Measurements from ENCODE around the gene PCAT7.

PCAT7 gene

DNA sequence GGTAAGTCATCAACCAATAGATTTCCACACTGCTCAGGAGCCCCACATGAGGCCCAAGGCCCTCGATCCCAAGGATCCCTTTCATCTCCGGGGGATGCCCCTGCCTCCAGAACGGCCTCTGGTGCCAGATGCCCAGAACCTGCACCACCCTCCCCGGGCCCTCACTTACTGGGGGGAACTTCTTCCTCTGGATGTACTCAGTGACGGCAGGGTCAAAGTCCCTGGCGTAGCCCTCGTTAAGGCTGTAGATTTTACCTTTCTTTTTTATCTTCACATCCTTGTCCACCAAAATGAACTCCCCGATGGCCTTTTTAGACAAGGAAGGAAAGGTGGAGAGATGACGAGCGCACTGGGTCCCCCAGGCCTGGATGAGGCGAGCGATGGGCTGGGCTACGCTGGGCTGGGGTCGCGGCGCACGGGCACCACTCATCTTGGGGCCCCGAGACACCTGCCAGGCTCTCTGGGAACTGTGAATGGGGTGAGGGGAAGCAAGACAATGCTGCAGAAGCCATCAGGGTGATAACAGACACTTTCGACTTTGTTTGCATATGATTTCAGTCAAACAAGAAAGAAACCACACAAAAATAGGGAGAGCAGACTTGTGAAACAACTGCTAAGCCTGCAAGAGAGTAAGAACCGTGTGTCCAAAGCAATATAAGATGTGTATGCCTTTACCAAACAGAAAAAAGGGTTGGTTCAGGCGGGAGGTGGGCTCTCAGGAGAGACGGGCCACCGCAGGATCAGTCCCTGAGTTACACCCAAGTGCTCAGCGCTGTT is 52.0 kb downstream of the PCAT7 start:
- no peak for DNase-seq

DNA sequence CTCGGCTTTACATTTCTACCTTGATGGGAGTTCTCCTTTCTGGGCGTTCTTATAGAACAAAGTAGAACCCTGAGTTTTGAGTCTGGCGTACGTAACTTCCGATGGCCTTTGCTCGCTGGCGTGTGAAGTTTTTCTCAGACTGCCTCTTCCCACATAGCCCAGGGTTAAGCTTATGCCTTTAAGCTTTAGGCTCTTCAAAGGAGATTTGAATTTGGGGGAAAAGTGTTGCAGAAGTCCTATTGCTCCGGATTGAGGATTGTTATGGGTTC is 52.5 kb downstream of the PCAT7 start:
- no peak for DNase-seq

DNA sequence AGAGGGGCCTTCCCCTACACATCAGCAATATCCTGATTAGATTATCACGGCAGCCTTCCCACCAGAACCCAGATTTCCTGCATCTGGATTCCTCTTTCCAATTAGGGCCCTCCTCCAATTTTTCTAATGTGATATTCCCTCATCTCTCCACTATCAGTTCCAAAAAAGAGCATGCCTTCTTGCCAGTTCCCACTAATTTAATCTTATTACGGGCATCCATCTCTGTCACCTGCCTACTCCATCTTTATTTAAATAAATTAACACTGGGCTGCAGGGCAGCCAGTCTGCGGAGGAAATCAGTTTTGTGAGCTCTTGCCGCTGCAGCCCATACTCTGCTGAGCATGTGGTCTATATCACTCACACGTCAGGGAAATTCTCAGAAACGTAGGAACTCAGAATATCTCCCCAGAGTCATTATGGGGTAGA is 55.3 kb downstream of the PCAT7 start:
- no peak for DNase-seq

DNA sequence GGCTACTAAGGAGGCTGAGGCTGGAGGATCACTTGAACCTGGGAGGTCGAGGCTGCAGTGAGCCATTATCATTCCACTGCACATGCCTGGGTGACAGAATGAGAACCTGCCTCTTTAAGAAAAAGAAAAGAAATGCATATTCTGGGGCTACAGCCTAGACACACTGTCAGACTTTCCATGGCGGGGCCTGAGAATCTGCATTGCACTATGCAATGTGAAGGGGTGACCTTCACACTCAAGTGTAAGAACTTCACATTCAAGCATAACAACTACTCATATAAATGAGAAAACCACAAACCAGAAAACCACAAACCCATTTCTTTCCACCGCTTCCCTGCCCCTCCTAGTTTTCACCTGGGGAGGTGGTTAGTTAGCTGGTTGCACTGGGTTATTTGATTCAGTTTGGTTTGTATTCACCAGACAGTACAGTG is 56.8 kb downstream of the PCAT7 start:
- DNase-seq: no peak

DNA sequence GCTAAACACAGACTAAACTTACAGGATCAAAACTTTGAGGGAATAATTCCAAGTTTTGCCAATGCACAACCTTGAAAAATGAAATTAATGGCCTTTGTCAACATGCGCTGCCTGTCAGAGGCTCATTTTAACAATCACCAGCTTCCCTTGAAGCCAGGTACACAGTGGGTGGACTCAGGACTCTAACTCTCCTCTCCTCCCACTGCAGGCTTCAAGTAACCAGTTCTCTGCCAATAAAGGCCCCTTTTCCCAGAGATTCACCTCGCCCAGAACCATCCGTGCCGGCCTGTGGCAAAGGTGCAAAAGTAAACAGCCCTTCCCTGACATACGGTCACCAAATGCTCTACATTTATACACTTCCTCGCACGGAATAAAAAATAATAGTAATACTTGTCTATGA is 57.2 kb downstream of the PCAT7 start:
- DNase-seq: no peak

DNA sequence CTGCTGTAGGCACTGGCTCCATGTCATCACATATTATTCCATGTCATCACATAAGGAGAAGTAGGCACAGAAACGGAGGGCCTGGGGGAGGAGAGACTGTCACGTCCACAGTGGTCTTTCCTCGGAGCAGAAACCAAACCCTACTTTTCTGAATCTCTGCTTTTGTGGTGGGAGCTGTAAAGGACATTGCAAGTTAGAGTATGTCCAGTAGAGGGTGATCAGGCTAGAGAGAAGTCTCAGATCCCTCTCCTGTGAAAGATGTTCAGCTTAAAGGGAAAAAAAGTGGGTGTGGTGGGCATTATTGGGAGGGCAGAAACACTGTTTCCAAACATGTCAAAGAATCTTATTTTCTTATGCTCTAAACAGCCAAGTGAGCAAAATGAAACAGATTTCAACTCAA is 58.1 kb downstream of the PCAT7 start:
- DNase-seq: no peak

DNA sequence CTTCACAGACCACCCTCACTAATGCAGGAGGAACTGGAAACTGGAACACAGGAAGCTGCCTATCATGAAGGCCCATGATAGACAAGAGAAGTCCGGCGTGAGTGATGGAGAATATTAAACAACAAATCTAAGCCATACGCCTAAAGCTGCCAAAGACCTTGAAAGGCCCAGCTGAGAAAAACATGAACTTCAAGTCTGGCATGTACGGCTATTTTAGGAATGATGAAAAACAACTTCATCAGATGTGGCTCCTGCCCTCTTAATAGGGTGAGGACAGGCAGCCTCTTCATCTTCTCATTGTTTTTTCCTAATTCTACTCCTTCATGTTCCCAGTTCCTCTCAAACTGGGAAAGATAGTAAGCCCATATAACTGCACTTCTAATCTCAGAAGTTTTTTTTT is 64.1 kb downstream of the PCAT7 start:
- DNase-seq: no peak

Measured in right hindlimb (tissue), 1 donor.